COLO668 (cell line): ENCODE data around the gene EYA4.

Experiments
- DNase-seq: peaks from one replicate; lab custom pipeline; 2025; ENCODE audit not compliant: unreplicated experiment; lab: John Stamatoyannopoulos, UW

Gene EYA4

GRCh38 chr6:133343220-133343619 is 102.1 kb downstream of the EYA4 start:
- DNase-seq = no peak

DNA sequence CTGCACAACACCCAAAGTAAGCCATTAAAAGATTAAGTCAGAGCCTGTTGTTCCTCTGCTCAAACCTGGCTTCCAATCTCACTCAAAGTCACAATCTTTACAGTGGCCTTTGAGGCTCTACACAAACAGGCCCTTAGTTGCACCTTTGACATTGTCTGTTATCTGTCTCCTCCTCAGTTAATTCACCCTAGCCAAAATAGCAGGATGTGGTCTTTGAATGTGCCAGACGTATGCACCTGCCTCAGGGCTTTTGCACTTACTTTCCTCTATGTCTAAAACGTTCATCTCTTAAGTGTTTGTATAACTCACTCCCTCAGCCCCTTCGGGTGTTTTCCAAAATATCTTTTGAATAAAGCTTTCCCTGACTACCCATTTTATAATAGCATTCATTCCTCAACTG is 107.7 kb downstream of the EYA4 start:
- no peak for DNase-seq

DNA sequence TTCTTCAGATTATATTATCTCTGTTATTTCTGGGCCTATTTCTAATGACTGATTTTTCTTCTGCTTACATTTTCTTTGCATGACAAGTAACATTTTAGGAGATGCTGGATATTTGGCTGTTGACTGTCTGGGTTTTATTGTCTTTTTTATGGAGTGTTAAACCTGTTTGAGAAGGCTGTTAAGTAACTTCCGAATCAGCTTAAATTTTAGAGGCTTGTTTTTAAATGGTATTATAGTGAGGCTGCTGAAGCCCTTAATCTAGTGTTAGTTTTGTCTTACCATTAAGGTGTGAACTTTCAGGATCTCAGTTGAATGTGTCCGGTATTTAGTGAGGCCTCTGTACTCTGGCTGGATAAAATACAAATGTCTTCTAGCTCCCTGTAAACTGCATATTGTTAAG is 109.8 kb downstream of the EYA4 start:
- no peak for DNase-seq

- no peak for DNase-seq
Measured at GRCh38 chr6:133352046-133352445, 110.9 kb downstream of the EYA4 start.

DNA sequence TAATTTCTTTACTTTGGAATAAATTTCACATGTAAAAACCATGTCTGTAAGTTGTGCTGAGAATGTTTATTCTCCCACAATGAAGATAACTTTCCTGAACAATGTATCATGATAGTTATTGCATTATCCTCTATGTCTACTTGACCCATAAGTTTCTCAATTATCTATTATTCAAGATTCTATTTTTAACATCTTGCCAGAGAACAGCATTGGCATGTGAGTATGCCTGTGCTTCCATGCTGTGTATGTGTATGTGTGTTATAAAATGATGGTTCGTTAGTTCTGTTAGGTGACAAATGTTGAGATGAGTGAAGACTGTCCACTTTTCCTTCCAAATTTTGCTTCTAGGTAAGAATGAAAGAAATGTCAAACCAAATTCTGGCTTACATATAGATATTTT is 111.9 kb downstream of the EYA4 start:
- DNase-seq = no peak

GRCh38 chr6:133355922-133356321 is 114.8 kb downstream of the EYA4 start:
- DNase-seq = no peak

GRCh38 chr6:133358574-133359150 is 117.5 kb downstream of the EYA4 start:
- DNase-seq = no peak

- no peak for DNase-seq
Measured at GRCh38 chr6:133359256-133359655, 118.1 kb downstream of the EYA4 start.

GRCh38 chr6:133359760-133360159 is 118.6 kb downstream of the EYA4 start:
- DNase-seq = no peak

DNA sequence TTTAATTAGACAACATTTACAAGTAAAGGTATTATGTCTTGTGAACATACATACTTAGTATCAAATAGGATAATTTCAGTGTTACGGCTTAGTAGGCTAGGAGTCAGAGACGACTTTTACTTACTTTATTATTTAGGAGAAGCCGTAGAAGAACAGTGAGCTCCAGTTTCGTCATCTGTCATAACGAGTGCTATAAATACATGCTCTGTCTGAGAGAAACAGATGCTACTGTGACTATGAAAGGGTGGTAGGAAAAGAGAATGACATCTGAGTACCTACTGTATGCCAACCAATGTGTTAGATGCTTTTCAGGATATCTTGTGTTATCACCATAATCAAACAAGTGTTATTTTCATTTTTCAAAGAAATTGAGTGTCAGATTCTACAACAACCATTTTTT is 119.0 kb downstream of the EYA4 start:
- DNase-seq = no peak

GRCh38 chr6:133362813-133363212 is 121.7 kb downstream of the EYA4 start:
- DNase-seq = no peak

DNA sequence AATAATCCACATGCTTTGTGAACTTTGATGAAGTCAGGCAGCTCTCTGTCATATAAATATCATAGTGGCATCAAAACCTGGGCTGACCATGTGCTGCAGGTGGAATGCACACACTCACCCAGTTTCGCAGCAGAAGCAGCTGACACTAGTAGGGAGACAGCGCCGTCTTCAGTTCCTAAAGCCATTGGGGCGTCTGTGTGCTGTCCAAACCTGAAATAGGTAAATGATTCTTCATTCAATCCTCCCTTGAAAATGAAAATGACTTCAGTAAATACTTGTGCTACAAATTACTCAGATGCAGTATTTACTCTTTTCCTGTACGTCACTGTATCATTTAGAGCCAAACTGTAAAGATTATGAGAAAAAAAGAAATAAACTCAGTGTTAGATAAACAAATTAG is 127.5 kb downstream of the EYA4 start:
- DNase-seq = no peak

DNA sequence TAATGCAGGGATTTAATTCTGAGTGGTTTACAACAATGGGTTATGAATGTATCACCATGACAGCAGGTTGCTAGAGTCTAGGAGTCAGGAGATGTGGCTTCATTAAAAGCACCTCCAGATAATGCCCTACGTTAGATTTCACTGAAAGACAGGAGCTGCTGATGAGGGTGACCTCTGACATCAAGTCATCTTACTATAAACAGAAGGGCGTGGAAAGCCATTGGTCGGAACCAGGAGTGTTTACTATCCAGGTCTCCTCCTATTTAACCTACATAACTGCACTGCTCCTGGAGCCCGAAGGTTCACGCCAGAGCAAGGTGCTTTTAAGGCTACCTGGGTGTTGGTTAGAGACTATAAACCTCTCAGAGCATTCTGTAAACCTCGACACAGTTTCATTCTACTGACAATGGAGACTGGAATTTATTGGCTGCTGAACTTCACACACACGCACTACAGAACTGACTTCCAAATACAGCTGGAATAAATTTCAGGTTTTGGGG is 128.7 kb downstream of the EYA4 start:
- DNase-seq = no peak

GRCh38 chr6:133376743-133377142 is 135.6 kb downstream of the EYA4 start:
- DNase-seq = no peak

DNA sequence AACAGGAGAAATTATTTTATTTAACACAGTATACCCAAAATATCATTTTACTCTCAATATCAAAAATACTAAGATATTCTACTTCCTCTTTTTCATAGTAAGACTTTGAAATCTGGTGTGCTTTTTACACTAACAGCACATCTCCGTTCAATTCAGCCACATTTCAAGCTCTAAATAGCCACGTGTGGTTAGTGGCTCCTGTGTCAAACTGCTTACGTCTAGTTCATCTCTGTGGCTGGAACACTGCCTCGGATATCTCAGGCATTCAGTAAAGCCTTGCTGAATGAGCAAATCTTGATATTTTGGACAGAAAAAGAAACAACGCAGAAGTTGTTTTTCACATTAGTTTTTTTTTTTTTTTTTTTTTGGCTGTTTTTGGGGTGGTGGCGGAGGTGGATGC is 136.1 kb downstream of the EYA4 start:
- DNase-seq = no peak

DNA sequence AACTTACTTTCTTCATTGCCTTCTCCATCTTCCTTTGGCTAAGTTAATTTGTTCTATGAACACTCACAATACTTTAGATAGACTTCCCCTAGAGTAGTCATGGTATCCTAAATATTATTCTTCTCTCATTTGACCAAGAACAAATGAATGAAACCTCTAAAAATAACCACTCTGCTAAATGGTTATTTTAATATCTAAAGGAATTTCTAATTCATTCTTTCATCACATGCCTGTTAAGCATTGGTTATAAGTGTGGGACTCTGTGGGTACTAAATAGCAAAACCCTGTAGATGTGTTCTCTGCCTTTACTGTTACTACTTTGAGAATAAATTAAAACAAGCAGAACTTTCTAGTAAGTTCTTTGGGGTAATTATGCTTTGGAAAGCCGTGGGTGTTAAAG is 138.9 kb downstream of the EYA4 start:
- DNase-seq = no peak

DNA sequence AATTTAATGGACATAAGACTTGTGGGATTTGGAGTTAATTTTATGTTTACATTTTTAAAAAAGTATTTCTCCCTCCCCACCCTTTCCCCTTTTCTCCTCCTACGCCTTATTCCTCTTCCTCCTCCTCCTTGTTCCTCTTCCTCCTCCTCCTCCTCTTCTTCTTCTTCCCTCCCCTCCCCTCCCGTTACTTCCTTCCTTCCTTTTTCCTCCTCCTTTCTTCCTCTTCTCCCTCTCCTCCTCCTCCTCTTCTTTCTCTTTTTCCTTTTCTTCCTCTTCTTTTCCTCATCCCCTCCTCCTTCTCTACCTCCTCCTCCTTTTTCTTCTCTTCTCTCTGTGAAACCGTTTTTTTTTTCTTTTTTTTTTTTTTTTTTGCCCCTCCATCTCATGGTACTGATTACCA is 139.6 kb downstream of the EYA4 start:
- no peak for DNase-seq

DNA sequence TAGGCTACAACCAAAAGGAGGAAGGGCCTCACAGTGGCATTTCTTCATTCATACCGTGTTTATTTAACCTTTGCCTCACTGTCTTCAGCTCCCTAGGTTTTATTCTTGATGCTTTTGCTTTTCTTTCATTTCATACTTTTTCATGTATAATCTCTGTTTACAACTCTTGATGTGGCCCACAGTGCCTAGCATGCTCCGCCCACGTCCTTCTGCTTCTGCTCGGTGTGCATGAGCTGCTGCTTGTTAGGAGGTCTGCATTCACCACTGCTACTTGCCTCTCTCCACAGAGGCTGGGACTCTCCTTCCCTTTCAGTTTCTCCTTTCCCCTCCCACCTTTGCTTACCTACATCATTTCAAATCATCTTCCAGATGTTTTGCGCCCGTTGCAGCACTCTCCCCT is 147.6 kb downstream of the EYA4 start:
- no peak for DNase-seq

DNA sequence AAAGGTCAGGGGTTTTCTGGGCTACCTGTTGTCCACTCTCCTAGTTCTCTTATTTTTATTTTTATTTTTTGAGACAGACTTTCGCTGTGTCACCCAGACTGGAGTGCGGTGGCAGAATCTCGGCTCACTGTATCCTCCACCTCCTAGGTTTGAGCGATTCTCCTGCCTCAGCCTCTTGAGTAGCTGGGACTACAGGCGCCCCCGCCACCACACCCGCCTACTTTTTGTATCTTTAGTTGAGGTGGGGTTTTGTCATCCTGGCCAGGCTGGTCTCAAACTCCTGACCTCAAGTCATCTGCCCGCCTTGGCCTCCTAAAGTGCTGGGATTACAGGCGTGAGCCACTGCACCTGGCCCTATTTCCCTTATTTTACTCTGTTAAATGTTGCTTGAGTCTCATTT is 149.0 kb downstream of the EYA4 start:
- no peak for DNase-seq

GRCh38 chr6:133392015-133392414 is 150.9 kb downstream of the EYA4 start:
- no peak for DNase-seq

DNA sequence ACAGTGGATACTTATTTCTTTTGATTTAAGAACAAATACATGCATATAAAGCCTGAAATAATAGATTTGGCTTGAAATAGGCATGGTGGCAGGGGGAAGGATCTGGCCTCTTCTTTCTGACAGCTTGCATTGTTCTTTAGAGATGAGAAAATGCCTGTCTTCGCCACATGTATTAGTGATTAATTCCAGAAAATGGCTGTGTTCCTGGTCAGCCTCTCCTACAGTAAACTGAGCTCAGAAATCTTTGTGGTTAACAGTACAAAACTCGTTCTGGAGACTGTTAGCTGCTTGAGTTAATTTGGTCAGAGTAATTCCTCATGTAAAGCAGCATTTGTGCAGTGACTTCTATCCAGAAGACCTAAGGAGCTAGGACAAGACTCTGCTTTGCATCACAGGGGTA is 151.5 kb downstream of the EYA4 start:
- DNase-seq = no peak

DNA sequence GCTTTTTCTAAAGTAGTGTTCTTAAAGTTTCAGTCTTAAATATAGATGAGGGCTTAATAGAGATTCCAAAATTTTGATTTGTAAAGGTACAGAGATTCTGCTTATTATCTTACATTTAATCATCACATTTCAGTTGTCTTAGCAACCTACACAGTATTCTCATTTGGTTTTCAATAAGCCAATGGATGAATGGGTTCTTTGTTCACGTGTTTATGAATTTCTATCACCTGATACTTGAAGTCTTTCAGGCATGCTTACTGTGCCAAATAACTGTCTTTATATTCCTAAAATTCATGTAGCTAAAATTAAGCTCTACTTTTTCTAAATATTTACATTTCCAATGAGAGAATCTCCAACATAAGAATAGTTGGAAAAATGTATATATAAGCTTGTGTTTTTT is 152.7 kb downstream of the EYA4 start:
- no peak for DNase-seq

DNA sequence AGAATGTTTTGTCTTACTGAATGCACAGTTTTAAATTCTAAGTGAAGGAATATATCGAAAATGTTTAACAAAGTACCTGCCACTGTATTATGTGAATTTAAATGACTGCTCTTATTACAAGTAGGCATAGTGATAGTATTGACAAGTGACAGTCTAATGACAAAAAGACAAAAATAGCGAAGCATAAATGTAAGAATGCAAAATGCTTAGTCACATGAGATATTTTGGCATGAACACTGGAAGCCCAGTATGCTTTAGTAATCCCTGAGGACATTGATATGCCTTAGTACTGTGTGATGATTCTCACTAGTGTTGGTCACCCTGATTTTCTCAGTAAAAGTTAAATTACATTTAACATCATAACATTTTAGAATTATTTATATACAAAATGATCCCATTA is 153.5 kb downstream of the EYA4 start:
- DNase-seq = no peak
